Measurements from ENCODE around the gene KCNT1.

KCNT1 gene

GRCh38 chr9:135822374-135822755 lies 120.4 kb downstream of the KCNT1 start:
- no peak for DNase-seq (ENCODE audit: low spot score)

GRCh38 chr9:135823036-135823435 lies 121.1 kb downstream of the KCNT1 start:
- no peak for DNase-seq (ENCODE audit: low spot score)

GRCh38 chr9:135825435-135826187 lies 123.6 kb downstream of the KCNT1 start:
- DNase-seq (ENCODE audit: low spot score), result no peak

- no peak for DNase-seq (ENCODE audit: low spot score)
These were observed 124.2 kb downstream of the KCNT1 start for GRCh38 chr9:135826188-135826545.

GRCh38 chr9:135827301-135827700 lies 125.3 kb downstream of the KCNT1 start:
- DNase-seq (ENCODE audit: low spot score), result no peak

- DNase-seq (ENCODE audit: low spot score), result no peak
These were observed 126.0 kb downstream of the KCNT1 start for GRCh38 chr9:135827866-135828580.

- no peak for DNase-seq (ENCODE audit: low spot score)
These were observed 126.7 kb downstream of the KCNT1 start for GRCh38 chr9:135828656-135829055.

GRCh38 chr9:135830496-135830895 lies 128.5 kb downstream of the KCNT1 start:
- DNase-seq (ENCODE audit: low spot score), result no peak

GRCh38 chr9:135833864-135834263 lies 131.9 kb downstream of the KCNT1 start:
- no peak for DNase-seq (ENCODE audit: low spot score)

GRCh38 chr9:135835131-135835530 lies 133.1 kb downstream of the KCNT1 start:
- DNase-seq (ENCODE audit: low spot score), result no peak

GRCh38 chr9:135839516-135839915 lies 137.5 kb downstream of the KCNT1 start:
- DNase-seq (ENCODE audit: low spot score), result no peak

- DNase-seq (ENCODE audit: low spot score), result no peak
These were observed 138.1 kb downstream of the KCNT1 start for GRCh38 chr9:135840107-135840506.

- DNase-seq (ENCODE audit: low spot score), result no peak
These were observed 138.6 kb downstream of the KCNT1 start for GRCh38 chr9:135840539-135840938.
